ENCODE data around the gene SERTAD3.
"Not testable (repeated sequence)": the region's sequence is repeated elsewhere in the genome, so short reads cannot be mapped to it uniquely, and the experiment has no call there.

The SERTAD3 gene, protein sequence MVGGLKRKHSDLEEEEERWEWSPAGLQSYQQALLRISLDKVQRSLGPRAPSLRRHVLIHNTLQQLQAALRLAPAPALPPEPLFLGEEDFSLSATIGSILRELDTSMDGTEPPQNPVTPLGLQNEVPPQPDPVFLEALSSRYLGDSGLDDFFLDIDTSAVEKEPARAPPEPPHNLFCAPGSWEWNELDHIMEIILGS

DNA sequence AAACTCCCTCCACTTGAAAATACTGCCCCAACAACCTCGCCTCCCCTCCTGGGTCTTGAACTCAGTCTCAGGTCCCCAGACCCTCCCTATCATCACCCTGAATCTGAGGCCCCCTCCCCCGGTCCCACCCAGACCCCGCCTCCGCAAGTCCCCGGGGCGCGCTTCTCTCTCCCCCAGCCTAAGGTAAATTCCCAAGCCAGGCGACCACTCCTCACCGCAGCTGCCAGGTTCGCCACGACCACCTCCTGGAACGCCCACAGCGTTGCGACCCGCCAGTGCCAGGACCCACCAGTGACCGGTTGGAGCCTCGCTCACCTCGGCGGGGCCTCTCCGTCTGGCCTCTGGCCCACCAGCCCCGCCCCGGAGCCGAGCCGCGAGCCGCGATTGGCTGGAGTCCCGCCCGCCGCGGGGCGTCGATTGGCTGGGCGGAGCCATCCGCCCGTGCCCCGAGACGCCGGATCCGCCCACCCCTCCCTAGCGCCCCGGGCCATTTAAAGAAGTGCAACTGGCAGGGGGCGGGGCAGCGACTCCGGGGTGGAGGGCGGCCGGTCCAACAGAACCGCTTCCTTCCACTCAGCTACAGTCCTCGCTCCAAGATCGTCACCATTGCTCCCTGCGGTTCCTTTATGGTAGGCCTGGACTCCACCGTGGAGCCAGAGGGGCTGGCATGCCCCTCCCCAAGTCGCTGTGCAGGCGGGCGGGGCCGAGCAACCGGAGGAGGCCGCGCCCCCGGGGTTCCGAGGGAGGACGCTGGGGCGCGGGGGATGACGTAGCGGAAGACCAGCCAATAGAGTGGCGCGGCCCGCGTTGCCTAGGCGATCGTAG lies at the start of gene SERTAD3:
Gene SERTAD3 (minus strand): TSS at position 336 of the 825 bp plus-strand sequence. CDS start 2,255 bp downstream, outside the sequence.
- TF ChIP-seq L3MBTL2 (conservative IDR thresholded peaks at IDR 0.05) (no peak), FOXA1 (IDR thresholded peaks at IDR 0.05) (no peak), CTBP1 (IDR thresholded peaks at IDR 0.05; ENCODE audit: borderline replicate concordance) (no peak), BHLHE40 (IDR thresholded peaks at IDR 0.05; ENCODE audit: borderline replicate concordance) (no peak), TARDBP (IDR thresholded peaks at IDR 0.05) (no peak), SUZ12 (IDR thresholded peaks at IDR 0.05) (no peak), ARNT (IDR thresholded peaks at IDR 0.05) (no peak), FOXK2 (IDR thresholded peaks at IDR 0.05) (no peak), SP1 (IDR thresholded peaks at IDR 0.05) (no peak), HDGF (IDR thresholded peaks at IDR 0.05; ENCODE audit: borderline replicate concordance) (no peak), FOXM1 (IDR thresholded peaks at IDR 0.05; ENCODE audit: borderline replicate concordance) (no peak), LEF1 (IDR thresholded peaks at IDR 0.05; ENCODE audit: borderline replicate concordance) (no peak), ELF4 (IDR thresholded peaks at IDR 0.05) (no peak), ZNF384 (IDR thresholded peaks at IDR 0.05) (no peak), NFRKB (IDR thresholded peaks at IDR 0.05) (no peak)
- TF ChIP-seq, protein P1, sequence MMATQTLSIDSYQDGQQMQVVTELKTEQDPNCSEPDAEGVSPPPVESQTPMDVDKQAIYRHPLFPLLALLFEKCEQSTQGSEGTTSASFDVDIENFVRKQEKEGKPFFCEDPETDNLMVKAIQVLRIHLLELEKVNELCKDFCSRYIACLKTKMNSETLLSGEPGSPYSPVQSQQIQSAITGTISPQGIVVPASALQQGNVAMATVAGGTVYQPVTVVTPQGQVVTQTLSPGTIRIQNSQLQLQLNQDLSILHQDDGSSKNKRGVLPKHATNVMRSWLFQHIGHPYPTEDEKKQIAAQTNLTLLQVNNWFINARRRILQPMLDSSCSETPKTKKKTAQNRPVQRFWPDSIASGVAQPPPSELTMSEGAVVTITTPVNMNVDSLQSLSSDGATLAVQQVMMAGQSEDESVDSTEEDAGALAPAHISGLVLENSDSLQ (IDR thresholded peaks at IDR 0.05) = no peak
- ChIA-PET POLR2A (interaction anchor here (1.0 to 5.8 kb wide), 15 partner anchors 10 to 159 kb away, joined by 3 to 57 read pairs (median 8); partner anchors contain the start of genes AKT2, BLVRB and SERTAD1), CTCF (interaction anchor here (1.4 kb wide), 1 partner anchor 190 kb away, joined by 3 read pairs; no protein-coding TSS in a partner anchor)
- DNase-seq (ENCODE audit: extremely low spot score) = peak; percentile 92

DNA sequence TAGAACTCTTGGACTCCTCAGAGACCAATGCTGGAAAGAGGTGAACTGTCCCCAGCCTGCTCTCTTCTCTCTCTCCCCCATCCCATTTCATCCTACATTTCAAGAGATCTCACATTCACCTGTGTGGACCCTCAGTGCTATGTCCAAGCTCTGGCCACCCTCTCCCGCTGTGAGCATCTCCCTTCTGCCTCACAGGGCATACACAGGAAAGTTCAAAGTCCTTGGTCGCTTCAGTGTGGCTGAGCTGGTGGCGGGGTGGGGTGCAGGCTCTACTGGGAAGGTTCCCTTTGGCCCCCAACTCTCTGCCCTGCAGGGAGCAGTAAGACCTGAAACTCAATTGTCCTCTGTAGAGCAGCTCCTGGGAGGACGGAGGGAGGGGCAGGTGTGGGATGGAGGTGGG lies 49.6 kb upstream of the SERTAD3 start:
- ChIA-PET POLR2A (no interaction called here), CTCF (no interaction called here)
- TF ChIP-seq, protein P1 (IDR thresholded peaks at IDR 0.05) = no peak
- TF ChIP-seq BHLHE40 (IDR thresholded peaks at IDR 0.05; ENCODE audit: borderline replicate concordance) = no peak
- no peak for TF ChIP-seq L3MBTL2 (conservative IDR thresholded peaks at IDR 0.05)
- TF ChIP-seq HDGF (IDR thresholded peaks at IDR 0.05; ENCODE audit: borderline replicate concordance) = no peak
- no peak for TF ChIP-seq CTBP1 (IDR thresholded peaks at IDR 0.05; ENCODE audit: borderline replicate concordance)
- TF ChIP-seq NFRKB (IDR thresholded peaks at IDR 0.05) = no peak
- no peak for TF ChIP-seq TARDBP (IDR thresholded peaks at IDR 0.05)
- no peak for TF ChIP-seq ELF4 (IDR thresholded peaks at IDR 0.05)
- TF ChIP-seq FOXK2 (IDR thresholded peaks at IDR 0.05) = no peak
- TF ChIP-seq SP1 (IDR thresholded peaks at IDR 0.05) = no peak
- no peak for TF ChIP-seq ZNF384 (IDR thresholded peaks at IDR 0.05)
- DNase-seq (ENCODE audit: extremely low spot score) = no peak

DNA sequence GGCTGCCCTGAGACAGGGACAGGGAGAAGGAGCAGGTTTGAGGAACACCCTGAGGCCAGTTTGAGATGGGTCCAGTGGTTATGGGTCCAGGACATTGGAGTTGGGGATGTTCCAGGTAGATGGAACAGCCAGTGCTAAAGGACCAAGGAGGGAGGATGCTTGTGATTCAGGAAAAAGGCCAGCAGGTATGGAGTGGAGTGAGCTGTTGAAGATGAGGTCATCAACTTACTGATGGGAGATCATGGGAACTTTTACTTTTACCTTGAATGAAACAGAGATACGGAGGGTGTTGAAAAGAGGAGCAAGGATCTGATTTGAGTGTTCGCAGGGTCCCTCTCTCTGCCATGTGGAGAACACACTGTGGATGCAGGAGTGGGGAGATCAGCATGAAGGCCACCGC lies 48.1 kb upstream of the SERTAD3 start:
- ChIA-PET CTCF (no interaction called here), POLR2A (interaction anchor here (2.2 kb wide), 1 partner anchor 144 kb away, joined by 6 read pairs; the partner anchor contains the start of genes C19orf47 and PLD3)
- no peak for DNase-seq (ENCODE audit: extremely low spot score)
- TF ChIP-seq HDGF (IDR thresholded peaks at IDR 0.05; ENCODE audit: borderline replicate concordance) = no peak
- TF ChIP-seq ELF4 (IDR thresholded peaks at IDR 0.05) = no peak
- TF ChIP-seq, protein P1 (IDR thresholded peaks at IDR 0.05) = no peak
- no peak for TF ChIP-seq LEF1 (IDR thresholded peaks at IDR 0.05; ENCODE audit: borderline replicate concordance)
- TF ChIP-seq L3MBTL2 (conservative IDR thresholded peaks at IDR 0.05) = no peak
- no peak for TF ChIP-seq ZNF384 (IDR thresholded peaks at IDR 0.05)
- TF ChIP-seq ARNT (IDR thresholded peaks at IDR 0.05) = no peak

DNA sequence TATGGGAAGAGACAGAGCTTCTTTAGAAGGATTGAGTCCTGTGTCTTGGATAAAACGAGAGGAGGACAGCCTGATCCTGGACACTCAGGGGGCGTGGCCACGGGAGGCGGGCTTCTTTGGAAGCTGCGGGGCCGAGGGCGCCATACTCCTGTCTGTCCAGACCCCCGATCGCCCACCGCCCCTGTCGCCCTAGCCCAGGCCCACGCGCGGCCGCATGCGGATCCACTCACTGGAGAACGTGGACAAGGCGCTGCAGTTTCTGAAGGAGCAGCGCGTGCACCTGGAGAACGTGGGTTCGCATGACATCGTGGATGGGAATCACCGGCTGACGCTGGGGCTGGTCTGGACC lies 45.7 kb upstream of the SERTAD3 start:
- no peak for DNase-seq (ENCODE audit: extremely low spot score)
- TF ChIP-seq ELF4 (IDR thresholded peaks at IDR 0.05) (no peak), SUZ12 (IDR thresholded peaks at IDR 0.05) (no peak), FOXK2 (IDR thresholded peaks at IDR 0.05) (no peak), LEF1 (IDR thresholded peaks at IDR 0.05; ENCODE audit: borderline replicate concordance) (no peak), HDGF (IDR thresholded peaks at IDR 0.05; ENCODE audit: borderline replicate concordance) (no peak), FOXM1 (IDR thresholded peaks at IDR 0.05; ENCODE audit: borderline replicate concordance) (no peak), FOXA1 (IDR thresholded peaks at IDR 0.05) (no peak), SP1 (IDR thresholded peaks at IDR 0.05) (no peak), NFRKB (IDR thresholded peaks at IDR 0.05) (no peak), TARDBP (IDR thresholded peaks at IDR 0.05) (no peak), CTBP1 (IDR thresholded peaks at IDR 0.05; ENCODE audit: borderline replicate concordance) (no peak), BHLHE40 (IDR thresholded peaks at IDR 0.05; ENCODE audit: borderline replicate concordance) (no peak)
- POLR2A ChIA-PET = interaction anchor here (1.5 kb wide), 1 partner anchor 47 kb away, joined by 3 read pairs; no protein-coding TSS in a partner anchor
- CTCF ChIA-PET = interaction anchor here (2.4 kb wide), 1 partner anchor 25 kb away, joined by 8 read pairs; no protein-coding TSS in a partner anchor

DNA sequence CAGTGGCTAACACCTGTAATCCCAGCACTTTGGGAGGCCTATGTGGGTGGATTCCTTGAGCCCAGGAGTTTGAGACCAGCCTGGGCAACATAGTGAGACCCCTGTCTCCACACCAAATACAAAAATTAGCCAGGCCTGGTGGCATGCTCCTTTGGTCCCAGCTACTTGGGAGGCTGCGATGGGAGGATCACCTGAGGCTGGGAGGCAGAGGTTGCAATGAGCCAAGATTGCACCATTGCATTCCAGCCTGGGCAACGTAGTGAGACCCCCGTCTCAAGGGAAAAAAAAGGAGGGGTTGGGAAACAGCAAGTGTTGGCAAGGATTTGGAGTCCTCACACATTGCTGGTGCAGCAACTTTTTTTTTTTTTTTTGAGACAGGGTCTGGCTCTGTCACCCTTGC lies 41.9 kb upstream of the SERTAD3 start:
- ChIA-PET CTCF (no interaction called here), POLR2A (no interaction called here)
- no peak for DNase-seq (ENCODE audit: extremely low spot score)
- TF ChIP-seq FOXK2 (IDR thresholded peaks at IDR 0.05) = no peak
- TF ChIP-seq FOXA1 (IDR thresholded peaks at IDR 0.05) = no peak
- TF ChIP-seq LEF1 (IDR thresholded peaks at IDR 0.05; ENCODE audit: borderline replicate concordance) = no peak
- TF ChIP-seq CTBP1 (IDR thresholded peaks at IDR 0.05; ENCODE audit: borderline replicate concordance) = no peak
- no peak for TF ChIP-seq BHLHE40 (IDR thresholded peaks at IDR 0.05; ENCODE audit: borderline replicate concordance)
- no peak for TF ChIP-seq SP1 (IDR thresholded peaks at IDR 0.05)
- TF ChIP-seq, protein P1 (IDR thresholded peaks at IDR 0.05) = no peak
- TF ChIP-seq SUZ12 (IDR thresholded peaks at IDR 0.05) = no peak
- no peak for TF ChIP-seq ARNT (IDR thresholded peaks at IDR 0.05)
- TF ChIP-seq ZNF384 (IDR thresholded peaks at IDR 0.05) = no peak
- no peak for TF ChIP-seq NFRKB (IDR thresholded peaks at IDR 0.05)
- TF ChIP-seq HDGF (IDR thresholded peaks at IDR 0.05; ENCODE audit: borderline replicate concordance) = no peak
- TF ChIP-seq TARDBP (IDR thresholded peaks at IDR 0.05) = no peak
- no peak for TF ChIP-seq ELF4 (IDR thresholded peaks at IDR 0.05)
- no peak for TF ChIP-seq L3MBTL2 (conservative IDR thresholded peaks at IDR 0.05)
- TF ChIP-seq FOXM1 (IDR thresholded peaks at IDR 0.05; ENCODE audit: borderline replicate concordance) = no peak

DNA sequence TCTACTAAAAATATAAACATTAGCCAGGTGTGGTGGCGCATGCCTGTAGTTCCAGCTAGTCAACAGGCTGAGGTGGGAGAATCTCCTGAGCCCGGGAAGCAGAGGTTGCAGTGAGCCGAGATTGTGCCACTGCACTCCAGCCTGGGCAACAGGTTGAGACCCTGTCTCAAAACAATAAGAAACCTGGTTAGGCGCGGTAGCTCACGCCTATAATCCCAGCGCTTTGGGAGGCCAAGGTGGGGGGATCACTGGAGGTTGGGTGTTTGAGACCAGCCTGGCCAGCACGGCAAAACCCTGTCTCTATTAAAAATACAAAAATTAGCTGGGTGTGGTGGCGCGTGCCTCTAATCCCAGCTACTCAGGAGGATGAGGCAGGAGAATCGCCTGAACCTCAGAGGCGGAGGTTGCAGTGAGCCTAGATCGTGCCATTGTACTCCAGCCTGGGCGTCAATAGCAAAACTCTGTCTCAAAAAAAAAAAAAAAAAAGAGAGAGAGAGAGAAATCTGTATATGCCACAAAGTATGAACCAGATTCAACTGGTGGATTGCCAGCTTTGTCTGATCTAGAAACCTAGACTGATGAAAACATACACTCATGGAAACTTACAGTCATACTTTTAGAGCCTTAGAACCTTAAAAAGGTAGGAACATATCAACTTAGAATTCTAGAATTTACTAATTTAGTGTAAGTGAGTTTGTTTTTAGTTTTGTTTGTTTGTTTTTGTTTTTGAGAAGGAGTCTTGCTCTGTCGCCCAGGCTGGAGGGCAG lies 31.9 kb upstream of the SERTAD3 start:
- CTCF ChIA-PET = interaction anchor here (0.6 to 1.1 kb wide), 2 partner anchors 12 to 51 kb away, joined by 3 to 4 read pairs; no protein-coding TSS in a partner anchor
- POLR2A ChIA-PET = interaction anchor here (0.7 to 1.2 kb wide), 2 partner anchors 12 to 23 kb away, joined by 3 to 4 read pairs; no protein-coding TSS in a partner anchor
- not testable (repeated sequence) for DNase-seq (ENCODE audit: extremely low spot score)
